GM18909 (cell line): ENCODE data around the gene TRIM41.

Source experiments
- ATAC-seq: cut with Tn5 transposase; IDR thresholded peaks from one replicate; pipeline ENCODE4 v1.9.1; 2021; ENCODE audit warnings: mild to moderate bottlenecking; ENCODE audit not compliant: unreplicated experiment, poor library complexity

TRIM41 gene

DNA sequence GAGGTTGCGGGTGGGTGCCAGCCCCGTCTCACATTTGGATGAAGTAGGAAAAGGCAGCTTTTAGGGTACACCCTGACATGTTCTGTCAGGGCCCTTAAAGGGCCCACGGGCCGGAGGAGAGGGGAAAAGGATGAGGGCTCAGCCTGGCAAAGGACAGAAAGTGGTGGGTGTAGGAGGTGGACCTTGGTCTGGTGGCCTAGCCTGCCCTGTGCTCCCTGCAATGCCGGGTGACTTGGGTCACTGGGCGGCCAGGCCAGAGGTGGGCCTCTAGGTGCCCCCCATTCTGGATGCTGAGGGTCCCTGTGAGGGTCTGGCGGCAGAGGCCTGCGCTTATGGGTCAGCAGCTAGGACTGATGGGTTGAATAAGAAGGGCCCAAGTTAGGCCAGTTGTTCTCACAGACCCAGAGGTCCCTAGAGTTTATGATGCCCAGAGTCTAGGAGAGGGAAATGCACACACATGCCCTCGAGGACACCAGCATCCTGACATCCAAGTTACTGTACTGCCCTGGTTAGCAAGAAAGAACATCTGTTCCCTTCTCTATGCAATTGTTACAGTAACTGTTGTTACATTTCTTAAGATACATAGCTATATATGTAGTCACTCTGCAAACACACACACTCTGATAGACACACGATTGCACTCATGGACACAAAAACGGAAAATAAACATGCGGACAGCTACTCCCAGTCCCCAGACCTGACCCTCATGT is 30.6 kb upstream of the TRIM41 start:
- ATAC-seq, result no peak

DNA sequence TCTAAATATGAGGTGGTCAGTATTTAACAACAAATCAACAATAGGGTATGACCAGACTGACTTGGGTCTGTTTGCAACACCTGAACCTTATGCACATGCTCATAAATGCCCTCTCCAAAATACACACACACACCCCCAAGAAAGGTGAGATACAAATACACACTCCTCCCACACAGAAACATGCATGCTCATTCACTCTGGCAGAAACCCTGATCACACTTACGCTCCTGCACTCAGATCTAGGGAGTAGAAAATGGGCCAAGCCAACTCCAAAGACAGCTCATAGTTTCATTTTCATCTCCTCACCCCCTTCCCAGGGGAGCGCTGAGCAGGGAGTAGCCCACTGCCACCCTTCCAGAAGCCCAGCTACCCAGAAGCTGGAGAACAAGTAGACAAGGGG is 29.4 kb upstream of the TRIM41 start:
- no peak for ATAC-seq

DNA sequence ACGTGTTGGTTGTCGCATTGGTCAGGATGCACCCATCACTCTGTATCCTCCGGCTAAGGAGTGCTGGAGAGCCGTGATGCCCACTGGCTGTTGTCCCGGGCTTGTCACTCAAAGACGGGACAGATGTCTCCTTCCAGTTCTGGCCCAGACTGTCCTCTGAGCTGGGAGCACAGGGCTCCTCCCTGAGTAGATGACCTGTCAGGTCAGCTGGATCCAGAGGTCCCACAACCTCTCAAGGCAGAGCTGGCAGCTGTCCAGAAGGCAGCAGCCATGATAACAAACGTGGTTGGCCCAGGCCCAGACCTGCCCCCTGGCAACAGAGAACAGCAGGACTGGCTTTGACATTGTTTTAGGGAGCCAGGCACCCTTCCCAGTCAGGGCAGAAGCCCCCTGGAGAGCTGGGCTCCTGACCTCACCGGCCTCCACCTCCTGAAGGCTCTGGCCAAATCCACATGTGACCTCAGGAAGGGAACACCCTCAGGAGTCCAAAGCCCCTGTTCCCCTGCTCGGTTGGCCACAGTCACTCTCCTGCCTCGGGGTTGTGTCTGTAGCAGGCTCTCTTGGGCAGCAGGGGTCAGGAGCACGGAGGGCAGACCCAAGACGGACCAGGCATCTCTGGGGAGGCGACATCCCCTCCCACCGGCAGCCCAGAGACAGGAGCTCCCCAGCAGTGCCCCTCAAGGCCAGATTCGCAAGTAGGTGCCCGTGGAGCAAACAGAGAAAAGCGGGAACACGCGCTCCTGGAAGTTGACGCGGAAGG is 28.4 kb upstream of the TRIM41 start:
- no peak for ATAC-seq

DNA sequence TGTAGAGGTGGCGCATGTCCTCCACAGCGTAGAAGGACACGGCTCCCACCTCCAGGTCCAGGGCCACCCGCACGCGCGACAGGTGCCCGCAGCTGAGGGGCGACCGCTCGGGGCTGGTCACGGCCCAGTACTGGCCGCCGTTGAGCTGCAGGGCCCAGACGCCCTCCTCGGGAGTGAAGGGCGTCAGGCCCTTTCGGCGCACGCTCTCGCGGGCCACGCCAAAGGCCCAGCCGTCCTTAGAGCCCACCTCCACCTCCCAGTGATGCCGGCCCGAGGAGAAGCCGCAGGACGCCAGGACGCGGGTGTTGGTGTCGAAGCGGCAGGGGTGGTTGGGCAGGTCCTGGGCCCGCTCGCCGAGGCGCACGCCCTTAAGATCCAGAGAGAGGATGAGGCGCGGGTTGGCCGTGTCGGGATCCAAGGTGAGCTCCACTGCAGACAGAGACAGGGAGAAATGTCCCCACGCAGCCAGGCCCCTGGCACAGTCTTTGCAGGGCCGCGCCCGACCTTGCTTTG is 27.8 kb upstream of the TRIM41 start:
- no peak for ATAC-seq

DNA sequence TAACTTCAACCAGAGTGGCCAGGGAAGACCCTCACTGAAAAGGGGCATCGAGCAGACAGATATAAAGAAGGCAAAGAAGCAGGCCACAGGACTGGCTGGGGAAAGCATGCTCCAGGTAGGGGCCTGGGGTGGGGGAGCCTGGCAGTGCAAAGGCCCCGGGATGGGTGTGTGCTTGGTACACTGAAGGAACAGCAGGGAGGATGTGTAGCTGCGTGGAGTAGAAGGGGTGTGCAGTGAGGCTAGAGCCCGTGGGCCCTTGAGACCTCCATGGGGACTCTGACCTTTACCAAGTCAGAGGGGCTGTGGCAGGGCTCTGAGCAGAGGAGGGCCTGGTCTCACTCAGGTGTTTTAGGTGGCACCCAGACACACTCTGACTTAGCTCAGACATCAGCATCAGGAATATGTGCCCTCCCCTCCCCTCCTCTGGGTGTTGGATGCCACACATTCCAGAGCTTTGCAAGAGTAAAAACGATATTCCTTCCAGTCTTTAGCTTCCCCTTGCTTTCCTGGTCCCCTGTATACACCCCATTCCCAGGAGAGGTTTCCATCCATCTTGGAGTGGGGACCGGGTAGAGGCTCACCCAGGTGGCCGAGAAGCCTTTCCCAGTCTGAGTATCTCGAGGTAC is 25.6 kb upstream of the TRIM41 start:
- ATAC-seq, result no peak

DNA sequence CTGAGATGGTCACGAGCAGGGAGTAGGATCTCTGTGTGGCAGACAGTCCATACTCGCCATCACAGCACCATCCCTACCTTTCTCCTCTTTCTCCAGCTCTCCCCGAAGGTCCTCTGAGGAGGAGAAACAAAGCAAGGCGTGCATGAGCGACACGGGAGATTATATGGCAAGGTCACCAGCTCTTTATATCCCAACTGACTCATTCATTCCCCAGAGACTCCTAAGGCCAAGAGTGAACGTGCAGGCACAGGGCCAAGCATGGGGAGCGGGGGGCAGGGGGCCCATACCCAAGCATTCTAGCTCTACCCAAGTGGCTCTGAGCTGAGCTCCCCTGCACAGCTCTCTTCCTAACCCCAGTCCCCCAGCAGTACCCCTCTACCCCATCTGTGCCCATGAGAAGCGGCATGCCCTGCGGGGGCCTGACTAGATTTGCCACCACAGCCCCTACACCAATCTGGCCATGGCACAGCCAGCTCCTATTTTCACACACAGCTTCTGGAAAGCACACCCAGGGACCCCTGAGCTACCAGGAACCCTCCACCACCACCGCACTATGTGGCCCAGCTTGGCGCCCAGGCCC is 24.9 kb upstream of the TRIM41 start:
- no peak for ATAC-seq

DNA sequence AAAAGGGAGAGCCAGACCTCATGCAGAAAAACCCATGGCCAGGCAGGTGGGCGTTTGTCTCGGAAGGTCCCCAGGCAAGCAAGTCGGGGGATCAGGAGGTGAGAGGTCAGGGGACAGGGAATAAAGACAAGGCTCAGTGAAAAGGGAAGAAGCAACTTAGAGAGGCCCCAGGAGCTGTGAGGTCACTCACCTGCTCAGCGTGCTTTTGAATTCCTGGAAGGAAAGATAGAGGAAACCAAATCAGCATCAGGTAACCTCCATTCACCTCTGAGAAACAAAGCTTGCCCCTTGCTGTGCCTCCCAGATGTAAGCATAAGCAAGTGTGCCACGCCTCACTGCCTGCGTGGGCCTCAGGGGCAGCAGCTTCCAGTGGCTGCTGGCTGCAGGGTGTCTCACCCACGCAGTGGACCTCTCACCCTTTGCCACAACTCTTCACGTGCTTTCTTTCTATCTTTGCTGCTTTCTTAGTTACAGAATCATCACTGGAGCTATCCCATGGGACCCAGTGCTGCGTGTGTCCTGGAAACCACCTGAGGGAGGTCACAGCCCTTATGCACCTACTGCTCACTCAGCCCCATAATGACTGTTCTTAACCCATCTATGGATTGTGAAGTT is 24.1 kb upstream of the TRIM41 start:
- ATAC-seq, result peak; percentile 80

DNA sequence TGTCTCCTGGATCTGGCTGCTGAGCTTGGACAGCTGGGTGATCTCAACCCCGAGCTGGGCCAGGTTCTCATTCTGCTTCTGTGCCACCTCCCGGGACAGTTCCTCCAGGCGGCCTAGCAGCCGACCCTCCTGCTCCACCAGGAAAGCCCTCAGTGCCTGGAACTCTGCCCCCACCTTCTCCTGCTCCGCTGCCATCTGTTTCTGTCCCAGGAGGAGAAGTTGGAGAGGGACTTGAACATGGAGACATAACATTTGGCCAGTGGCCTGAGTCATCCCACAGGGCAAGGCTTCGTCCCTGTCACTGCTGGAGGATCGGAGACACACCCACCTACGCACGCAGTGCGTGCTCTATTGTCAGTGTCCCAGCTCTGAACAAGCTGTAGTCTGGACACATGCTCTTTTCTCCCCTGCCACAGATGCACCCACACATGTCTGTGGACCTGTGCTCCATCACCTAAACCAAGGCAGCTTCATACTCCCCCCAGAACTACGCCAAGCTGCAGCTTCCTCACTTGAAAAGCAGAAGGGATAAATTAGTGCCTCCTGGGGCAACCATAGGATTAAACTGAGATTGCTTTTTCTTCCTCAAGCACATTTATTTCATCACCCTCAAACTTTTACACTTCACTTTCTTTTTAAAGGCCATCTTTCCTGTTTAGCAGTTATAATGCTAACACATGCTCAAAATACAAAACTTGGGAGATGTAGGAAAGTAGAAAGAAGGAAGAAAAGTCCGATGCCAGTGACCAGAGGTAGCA is 23.0 kb upstream of the TRIM41 start:
- no peak for ATAC-seq

DNA sequence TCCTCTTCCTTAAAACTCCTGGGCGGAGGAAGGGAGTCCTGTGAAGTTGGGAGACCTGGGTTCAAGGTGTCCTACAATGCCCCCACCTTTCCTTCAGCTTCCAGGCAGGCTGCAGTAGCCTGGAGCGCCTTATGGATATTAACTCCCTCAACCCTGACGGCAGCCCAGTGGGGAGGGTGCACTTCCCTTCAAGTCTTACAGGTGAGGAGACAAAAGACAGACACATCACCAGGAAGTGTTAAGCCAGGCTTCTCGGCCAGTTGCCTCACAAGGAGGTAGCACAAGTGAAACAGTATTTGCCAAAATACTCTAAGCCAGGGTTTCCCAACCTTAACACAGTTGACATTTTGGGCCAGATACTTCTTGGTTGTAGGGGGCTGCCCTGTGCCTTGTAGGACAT is 22.3 kb upstream of the TRIM41 start:
- no peak for ATAC-seq

DNA sequence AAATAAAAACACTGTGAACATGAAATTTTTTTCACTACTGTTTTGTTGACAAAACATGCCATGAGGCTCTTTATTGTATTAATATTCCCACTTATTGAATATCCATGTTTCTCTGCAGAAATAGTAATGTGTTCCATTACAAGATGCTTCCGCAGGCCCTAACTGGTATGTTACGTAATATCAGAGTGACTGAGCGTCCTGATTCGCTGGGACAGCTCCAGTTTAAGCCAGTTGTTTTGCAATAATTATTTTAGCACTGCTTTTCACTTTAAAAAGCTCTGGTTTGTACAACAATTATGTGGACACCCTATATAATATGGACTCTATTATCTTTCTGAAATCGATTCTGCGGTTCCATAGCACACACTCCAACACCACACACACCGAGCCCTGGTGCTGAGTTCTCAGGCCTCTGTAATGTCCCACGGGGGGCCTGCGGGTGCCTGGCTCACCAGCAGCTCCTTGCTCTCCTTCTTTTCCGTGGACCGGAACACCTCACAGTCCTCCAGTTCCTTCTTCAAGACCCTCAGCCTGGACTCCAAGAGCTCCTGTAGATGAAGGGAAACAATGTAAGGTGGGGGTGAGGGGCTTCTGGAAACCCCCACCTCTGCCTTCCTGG is 19.9 kb upstream of the TRIM41 start:
- no peak for ATAC-seq

DNA sequence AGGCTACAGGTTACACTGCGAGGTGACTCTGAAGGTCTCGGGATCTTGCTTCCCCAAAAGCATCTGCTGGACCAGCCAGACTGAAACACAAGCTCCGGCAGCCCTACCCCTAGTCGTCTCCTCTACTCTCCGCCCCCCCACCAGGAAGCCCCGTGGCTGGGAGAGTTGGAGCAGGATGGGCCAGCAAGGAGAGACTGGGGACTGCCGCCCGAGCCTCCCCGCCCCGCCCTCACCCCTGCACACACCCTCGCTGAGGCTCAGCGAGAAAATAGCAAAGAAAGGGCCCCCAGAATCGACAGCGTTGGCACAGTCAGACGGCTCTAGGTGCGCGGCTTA is 19.3 kb upstream of the TRIM41 start:
- ATAC-seq, result no peak

DNA sequence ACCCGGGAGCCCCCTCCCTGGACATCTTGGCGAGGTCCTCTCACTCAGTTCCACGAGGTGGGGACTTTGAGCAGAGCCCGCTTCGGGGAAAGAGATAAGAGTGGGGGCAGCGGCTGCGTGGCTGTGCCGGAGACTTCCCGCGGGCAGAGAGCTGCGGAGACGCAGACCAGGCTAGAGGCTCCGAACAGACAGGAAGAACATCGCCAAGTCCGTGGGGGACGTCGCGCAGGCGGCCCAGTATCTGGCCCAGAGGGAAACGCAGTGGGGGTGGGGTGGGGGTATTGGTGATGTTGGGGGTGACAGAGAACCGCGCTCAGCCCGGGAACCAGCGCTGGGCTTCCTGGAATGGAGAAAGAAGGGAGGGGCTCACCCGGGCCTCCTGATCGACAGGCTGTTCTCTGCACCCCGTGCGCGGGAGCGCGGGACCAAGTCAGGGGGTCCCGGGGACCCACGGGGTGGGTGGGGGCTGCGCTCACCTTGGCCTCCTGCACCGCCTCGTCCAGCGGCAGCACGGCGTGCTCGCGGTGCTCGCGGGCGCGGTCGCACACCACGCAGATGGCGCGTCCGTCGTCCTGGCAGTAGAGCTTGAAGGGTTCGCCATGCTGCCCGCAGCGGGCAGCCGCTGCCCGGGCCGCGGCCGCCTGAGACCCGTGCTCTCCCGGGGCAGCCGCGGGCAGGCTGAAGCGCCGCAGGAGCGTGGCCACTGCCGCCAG is 18.8 kb upstream of the TRIM41 start:
- no peak for ATAC-seq

DNA sequence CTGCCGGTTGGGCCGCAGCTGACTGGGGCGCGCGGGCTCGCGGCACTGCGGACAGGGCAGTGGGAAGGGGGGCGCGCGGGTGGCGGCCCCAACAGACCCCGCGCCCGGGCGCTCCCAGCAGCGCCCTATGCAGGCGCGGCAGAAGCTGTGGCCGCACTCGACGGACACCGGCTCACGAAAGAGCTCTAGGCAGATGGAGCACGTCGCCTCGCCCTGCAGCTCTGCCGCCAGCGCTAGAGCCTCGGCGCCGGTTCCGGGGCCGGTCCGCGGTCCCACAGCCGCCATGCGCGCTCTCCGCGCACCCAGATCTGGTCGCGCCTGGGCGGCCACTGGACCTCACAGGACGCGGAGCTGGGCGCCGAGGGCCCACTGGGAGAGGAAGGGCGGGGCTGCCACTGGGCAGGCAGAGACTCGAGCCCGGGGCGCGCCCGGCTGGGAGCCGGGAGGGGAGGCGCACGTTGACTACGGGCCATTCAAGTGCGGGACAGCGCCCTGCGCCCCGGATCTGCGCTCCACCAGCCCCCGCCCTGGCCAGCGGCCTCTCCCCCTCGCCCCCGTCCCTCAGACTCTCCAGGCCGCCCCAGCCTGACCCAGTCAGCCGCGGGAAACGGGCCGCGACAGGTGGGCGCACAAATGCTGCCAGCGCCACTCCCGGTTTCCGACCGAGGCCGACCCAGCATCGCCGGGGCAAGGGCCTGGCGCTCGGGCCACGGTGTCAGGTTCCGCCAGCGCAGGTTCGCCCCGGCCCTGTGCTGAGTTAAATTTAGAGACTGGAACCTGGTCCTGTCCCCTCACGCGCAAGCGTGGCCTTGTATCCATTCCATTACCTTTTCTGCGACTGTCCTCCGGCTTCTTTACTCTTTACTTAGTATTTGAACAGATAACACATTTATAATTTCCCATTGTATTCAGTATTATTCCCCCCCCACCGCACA is 18.0 kb upstream of the TRIM41 start, which contains the start of gene TRIM7:
TSS of gene TRIM7 (minus strand) at position 371 of the 935 bp plus-strand sequence. CDS start at position 285, 86 bp downstream.
- no peak for ATAC-seq

DNA sequence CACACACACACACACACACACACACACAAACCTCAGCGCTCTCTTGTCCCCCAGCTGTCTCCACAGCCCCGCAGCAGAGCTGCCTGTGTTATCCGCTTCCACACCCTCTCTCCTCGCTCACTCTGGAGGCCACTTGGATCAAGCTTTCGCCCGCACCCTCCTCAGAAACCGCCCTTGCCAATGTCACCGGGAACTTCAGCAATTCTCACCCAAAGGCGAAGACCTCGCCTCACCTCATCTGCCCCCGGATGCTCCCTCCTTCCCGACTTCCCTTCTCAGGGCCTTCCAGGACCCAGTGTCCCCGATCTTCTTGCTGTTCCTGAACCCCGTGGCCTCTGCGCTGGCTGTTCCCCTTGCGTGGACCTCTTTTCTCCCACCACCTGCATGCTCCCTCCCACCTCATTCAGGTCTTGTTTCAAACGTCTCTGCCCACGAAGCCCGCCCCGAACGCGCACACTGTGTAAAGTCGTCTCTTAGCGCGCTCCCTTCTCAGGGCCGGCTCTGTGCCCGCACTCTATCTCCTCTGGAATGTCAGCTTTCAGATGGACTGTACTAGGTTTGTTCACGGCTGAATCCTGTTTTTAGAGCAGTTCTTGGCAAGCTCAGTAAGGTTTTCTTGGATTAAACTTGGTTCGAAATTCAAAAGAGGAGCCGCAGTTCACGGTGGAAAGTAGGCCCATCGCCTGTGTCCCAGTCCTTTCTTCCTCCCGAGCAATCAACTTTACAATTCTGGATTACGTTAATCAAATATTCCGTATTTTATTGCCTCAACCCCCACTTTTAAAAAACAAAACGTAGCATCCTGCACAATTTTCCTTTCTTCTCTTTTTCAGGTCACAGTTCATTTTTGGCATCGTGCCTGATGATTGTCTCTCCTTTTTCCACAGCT is 17.1 kb upstream of the TRIM41 start:
- ATAC-seq, result no peak

DNA sequence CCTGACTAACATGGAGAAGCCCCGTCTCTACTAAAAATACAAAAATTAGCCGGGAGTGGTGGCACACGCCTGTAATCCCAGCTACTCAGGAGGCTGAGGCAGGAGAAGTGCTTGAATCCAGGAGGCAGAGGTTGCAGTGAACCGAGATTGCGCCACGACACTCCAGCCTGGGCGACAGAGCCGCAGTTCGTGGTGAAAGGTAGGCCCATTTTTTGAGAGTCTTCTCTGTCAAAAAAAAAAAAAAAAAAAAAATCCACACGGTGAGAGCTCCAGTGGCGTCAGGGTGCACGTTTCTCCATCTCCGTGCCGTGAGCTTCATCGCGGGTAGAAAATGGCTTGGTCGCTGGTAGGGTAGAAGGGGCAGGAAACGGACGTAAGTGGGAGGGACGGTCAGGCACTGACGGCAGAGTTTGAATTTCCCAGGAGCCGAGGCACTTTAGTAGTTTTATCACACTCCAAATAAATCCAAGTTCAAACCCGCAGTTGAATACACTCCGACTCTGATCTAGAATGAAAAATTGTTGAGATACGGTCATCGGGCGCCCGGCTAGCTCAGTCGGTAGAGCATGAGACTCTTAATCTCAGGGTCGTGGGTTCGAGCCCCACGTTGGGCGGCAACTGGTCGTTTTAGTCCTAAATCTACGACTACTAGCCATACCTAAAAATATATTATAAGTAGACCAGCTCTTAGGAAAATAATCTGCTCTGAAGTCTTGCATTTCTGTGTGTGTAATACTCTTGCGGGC is 15.7 kb upstream of the TRIM41 start:
- ATAC-seq, result no peak

DNA sequence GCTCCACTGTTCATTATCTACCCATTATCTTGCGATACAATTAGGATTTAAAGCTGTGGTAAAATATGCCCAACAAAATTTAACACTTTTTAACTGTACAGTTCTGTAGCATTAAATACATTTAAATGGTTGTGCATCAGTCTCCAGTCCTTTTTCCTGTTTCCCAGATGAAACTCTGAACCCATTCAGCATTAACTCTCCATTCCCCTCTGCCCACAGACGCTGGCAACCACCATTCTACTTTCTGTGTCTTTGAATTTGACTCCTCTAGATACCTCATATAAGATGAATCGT is 15.2 kb upstream of the TRIM41 start:
- ATAC-seq, result no peak
